K562 (cell line): ENCODE measurements around the gene CABP4. TPM values are rescaled to one million over a fixed set of nuclear protein-coding genes. Genes with fewer than 3 reads are reported as not detected.

Experiments used
- BDP1 ChIP-seq: IDR thresholded peaks from 3 replicates; pipeline ENCODE4 v1.6.1; 2011; ENCODE audit not compliant: insufficient read length, insufficient read depth
- E2F3 ChIP-seq: fragments of 250-450 bp; sonication (Bioruptor Pico); IDR thresholded peaks from 2 replicates; pipeline ENCODE4 v1.4.0; 2020; ENCODE audit warnings: mild to moderate bottlenecking
- ETV6 ChIP-seq, 3 experiments: fragments of 150-350 bp in 1 of 3; sonication (generic) in 1 of 3; formaldehyde crosslinking in 1 of 3; IDR thresholded peaks; 2 replicates each; pipeline versions ENCODE4 v1.6.1 to v1.8.0; 2014 to 2022; ENCODE audit warnings: borderline replicate concordance in 2 of 3, low read depth in 2 of 3, antibody characterized with exemption in 1 of 3, low read length in 1 of 3, mild to moderate bottlenecking in 1 of 3, missing genetic modification reagents in 1 of 3
- GTF2B ChIP-seq: IDR thresholded peaks from 2 replicates; pipeline ENCODE4 v1.6.1; 2011; ENCODE audit not compliant: insufficient read length; ENCODE audit errors: extremely low read depth
- HDAC1 ChIP-seq, 2 experiments: fragments of 450-650 bp; IDR thresholded peaks; 2 replicates each; pipeline ENCODE4 v1.6.1; 2016 to 2017; ENCODE audit warnings: inconsistent platforms in 1 of 2, mild to moderate bottlenecking in 1 of 2, moderate library complexity in 1 of 2
- HEY1 ChIP-seq: fragments of 250-450 bp; sonication (Bioruptor Pico); IDR thresholded peaks from 2 replicates; pipeline ENCODE4 v1.5.0; 2020; ENCODE audit warnings: mild to moderate bottlenecking, moderate library complexity, borderline replicate concordance
- HNRNPL ChIP-seq: fragments of 200-400 bp; formaldehyde crosslinking; IDR thresholded peaks from 2 replicates; pipeline ENCODE4 v1.6.1; 2017; ENCODE audit warnings: low read depth, mild to moderate bottlenecking, low read length
- HOXB6 ChIP-seq: fragments of 250-450 bp; sonication (Bioruptor Pico); IDR thresholded peaks from 2 replicates; pipeline ENCODE4 v1.5.1; 2022; ENCODE audit warnings: mild to moderate bottlenecking, borderline replicate concordance
- IFI16 ChIP-seq: fragments of 250-450 bp; sonication (Bioruptor Pico); IDR thresholded peaks from 2 replicates; pipeline ENCODE4 v2.1.2; 2022; ENCODE audit warnings: mild to moderate bottlenecking, inconsistent platforms
- IRF1 ChIP-seq: sonication (generic); formaldehyde crosslinking; IDR thresholded peaks from 2 replicates; pipeline ENCODE4 v1.8.0; 2022; ENCODE audit warnings: missing genetic modification reagents, mild to moderate bottlenecking, borderline replicate concordance
- KAT7 ChIP-seq: sonication (generic); formaldehyde crosslinking; IDR thresholded peaks from 2 replicates; pipeline ENCODE4 v1.8.0; 2022; ENCODE audit warnings: missing genetic modification reagents, mild to moderate bottlenecking, borderline replicate concordance
- LEF1 ChIP-seq: fragments of 450-650 bp; IDR thresholded peaks from 2 replicates; pipeline ENCODE4 v1.6.1; 2016; ENCODE audit warnings: mild to moderate bottlenecking
- MIER1 ChIP-seq: fragments of 450-650 bp; IDR thresholded peaks from 2 replicates; pipeline ENCODE4 v1.6.1; 2016; ENCODE audit warnings: antibody characterized with exemption, mild to moderate bottlenecking, low read depth
- MXI1 ChIP-seq: IDR thresholded peaks from 2 replicates; pipeline ENCODE4 v1.6.1; 2011; ENCODE audit warnings: low read depth, mild to moderate bottlenecking, improper control_type of control experiment, low read length
- NCOA4 ChIP-seq: fragments of 450-650 bp; IDR thresholded peaks from 2 replicates; pipeline ENCODE4 v1.6.1; 2018; ENCODE audit warnings: mild to moderate bottlenecking; ENCODE audit not compliant: partially characterized antibody
- NONO ChIP-seq, 2 experiments: fragments of 200-400 bp in 1 of 2; fragments of 450-650 bp in 1 of 2; formaldehyde crosslinking in 1 of 2; IDR thresholded peaks; 2 replicates each; pipeline ENCODE4 v1.6.1; 2017; ENCODE audit warnings: low read depth in 2 of 2, mild to moderate bottlenecking in 2 of 2, moderate library complexity in 2 of 2, low read length in 1 of 2
- SAFB ChIP-seq: fragments of 200-400 bp; formaldehyde crosslinking; IDR thresholded peaks from 2 replicates; pipeline ENCODE4 v1.6.1; 2017; ENCODE audit warnings: low read depth, low read length, borderline replicate concordance
- TAF1 ChIP-seq: IDR thresholded peaks from 2 replicates; pipeline ENCODE4 v1.6.1; 2011; ENCODE audit warnings: mild to moderate bottlenecking, low read length, moderate library complexity; ENCODE audit not compliant: insufficient read depth, control insufficient read depth, severe bottlenecking; ENCODE audit errors: extremely low read depth
- TAF7 ChIP-seq: fragments of 450-650 bp; IDR thresholded peaks from 2 replicates; pipeline ENCODE4 v1.6.1; 2016; ENCODE audit warnings: missing genetic modification characterization, missing compliant biosample characterization
- TARDBP ChIP-seq: fragments of 450-650 bp; IDR thresholded peaks from 2 replicates; pipeline ENCODE4 v1.6.1; 2016
- TFAM ChIP-seq: fragments of 250-450 bp; sonication (Bioruptor Pico); conservative IDR thresholded peaks from 2 replicates; pipeline ENCODE4 v1.5.0; 2021; ENCODE audit warnings: mild to moderate bottlenecking, moderate library complexity
- ZBTB26 ChIP-seq: fragments of 450-650 bp; formaldehyde crosslinking; IDR thresholded peaks from 2 replicates; pipeline ENCODE4 v1.4.0; 2022; ENCODE audit warnings: missing genetic modification characterization
- ZBTB7A ChIP-seq: IDR thresholded peaks from 2 replicates; pipeline ENCODE4 v1.6.1; 2011; ENCODE audit warnings: low read depth, mild to moderate bottlenecking, low read length, moderate library complexity, borderline replicate concordance; ENCODE audit not compliant: control insufficient read depth
- ZNF239 ChIP-seq: fragments of 250-450 bp; sonication (Bioruptor Pico); IDR thresholded peaks from 2 replicates; pipeline ENCODE4 v1.4.0; 2020; ENCODE audit warnings: mild to moderate bottlenecking
- ZNF79 ChIP-seq: fragments of 250-450 bp; sonication (Bioruptor Pico); IDR thresholded peaks from 2 replicates; pipeline ENCODE4 v1.4.0; 2020; ENCODE audit warnings: low read depth, mild to moderate bottlenecking, moderate library complexity
- polyA plus RNA-seq, 8 experiments: library from polyadenylated mRNA; depleted of rRNA in 4 of 8; stranded (reverse) in 5 of 8; unstranded in 3 of 8; fragments of >200 nt; fragmentation: Nextera tagmentation in 2 of 8; fragmentation: Illumina TruSeq in 1 of 8; extraction: Ambion mirVana in 2 of 8; extraction: Trizol in 1 of 8; gene quantifications; 2 replicates each; pipeline versions ENCODE4 v1.2.1 to v1.2.3, GENCODE V29; 2011 to 2014; ENCODE audit warnings: inconsistent platforms in 1 of 8, missing spikeins in 1 of 8
- total RNA-seq, 7 experiments: library from RNA; depleted of rRNA in 6 of 7; stranded (reverse); fragments of >200 nt in 6 of 7; fragmentation: Illumina TruSeq in 2 of 7; extraction: Trizol in 2 of 7; gene quantifications; 2 replicates each; pipeline versions ENCODE4 v1.2.1 to v1.2.3, GENCODE V29; 2011 to 2021; ENCODE audit warnings: low replicate concordance in 1 of 7

Gene CABP4
- total and polyA plus RNA-seq, 9 of the 15 experiments (the other 6 are each of a cell fraction or from before 2014, with no cell fraction given), result 0.11 TPM; not detected in 8

GRCh38 chr11:67463680-67464410 lies 8.7 kb downstream of the CABP4 start (continued):
- TF ChIP-seq NCOA4, result no peak
- TF ChIP-seq ETV6 (IDR thresholded peaks at IDR 0.05; ENCODE audit: borderline replicate concordance in 1 of 2, low read depth in 2 of 2, low read length in 1 of 2), result no peak
- no peak for TF ChIP-seq ETV6 (CRISPR knock-in tag; IDR thresholded peaks at IDR 0.05; ENCODE audit: borderline replicate concordance)
- TF ChIP-seq HNRNPL, result peak; percentile 90
- no peak for TF ChIP-seq ZNF79
- TF ChIP-seq MXI1, result no peak
- peak; percentile 20; the same call in 1 of the 2 replicates for TF ChIP-seq ZNF239 (CRISPR knock-in tag)
- TF ChIP-seq TFAM (CRISPR knock-in tag), result no peak
- TF ChIP-seq ZBTB7A, result no peak
- no peak for TF ChIP-seq ZBTB26 (CRISPR knock-in tag)
- TF ChIP-seq HDAC1 (IDR thresholded peaks at IDR 0.05), result no peak; a peak in 1 of 4 replicates
- no peak for TF ChIP-seq BDP1
- TF ChIP-seq TARDBP, result 0 out of 2 replicates have a peak, but pooled peaks have one; percentile 46
- TF ChIP-seq E2F3 (CRISPR knock-in tag), result peak; percentile 29; the same call in 1 of the 2 replicates
- no peak for TF ChIP-seq IFI16 (CRISPR knock-in tag)
- no peak for TF ChIP-seq IRF1 (CRISPR knock-in tag)
- no peak; the same call in 1 of the 2 replicates for TF ChIP-seq KAT7 (CRISPR knock-in tag)
- TF ChIP-seq HOXB6 (CRISPR knock-in tag), result no peak
- no peak for TF ChIP-seq HEY1
- TF ChIP-seq TAF7, result no peak
- TF ChIP-seq TAF1, result no peak
- TF ChIP-seq NONO (IDR thresholded peaks at IDR 0.05; ENCODE audit: low read depth in 2 of 2, low read length in 1 of 2), result no peak
- TF ChIP-seq MIER1, result no peak
- TF ChIP-seq GTF2B, result no peak
- 0 out of 2 replicates have a peak, but pooled peaks have one; percentile 30 for TF ChIP-seq LEF1
- TF ChIP-seq SAFB, result no peak
